Neural progenitor cell (in vitro differentiated cells): ENCODE data around the gene ZNF654.

ENCODE experiments used
- CTCF ChIP-seq: fragments of 200-600 bp; sonication (generic); IDR thresholded peaks from 2 replicates; pipeline ENCODE4 v1.5.1; 2017; ENCODE audit warnings: antibody characterized with exemption, mild to moderate bottlenecking
- EZH2 ChIP-seq: fragments of 200-600 bp; sonication (generic); IDR thresholded peaks from 2 replicates; pipeline ENCODE4 v1.6.1; 2017; ENCODE audit warnings: antibody characterized with exemption, mild to moderate bottlenecking, moderate library complexity
- EZH2phosphoT487 ChIP-seq: fragments of 200-600 bp; sonication (generic); IDR thresholded peaks from 2 replicates; pipeline ENCODE4 v1.6.1; 2017; ENCODE audit warnings: antibody characterized with exemption

GRCh38 chr3:88025001-88025552, 34.0 kb upstream of the ZNF654 start:
- TF ChIP-seq CTCF (no peak), EZH2 (no peak), EZH2phosphoT487 (no peak)
